ENCODE measurements around the gene CLEC16A.

DNA sequence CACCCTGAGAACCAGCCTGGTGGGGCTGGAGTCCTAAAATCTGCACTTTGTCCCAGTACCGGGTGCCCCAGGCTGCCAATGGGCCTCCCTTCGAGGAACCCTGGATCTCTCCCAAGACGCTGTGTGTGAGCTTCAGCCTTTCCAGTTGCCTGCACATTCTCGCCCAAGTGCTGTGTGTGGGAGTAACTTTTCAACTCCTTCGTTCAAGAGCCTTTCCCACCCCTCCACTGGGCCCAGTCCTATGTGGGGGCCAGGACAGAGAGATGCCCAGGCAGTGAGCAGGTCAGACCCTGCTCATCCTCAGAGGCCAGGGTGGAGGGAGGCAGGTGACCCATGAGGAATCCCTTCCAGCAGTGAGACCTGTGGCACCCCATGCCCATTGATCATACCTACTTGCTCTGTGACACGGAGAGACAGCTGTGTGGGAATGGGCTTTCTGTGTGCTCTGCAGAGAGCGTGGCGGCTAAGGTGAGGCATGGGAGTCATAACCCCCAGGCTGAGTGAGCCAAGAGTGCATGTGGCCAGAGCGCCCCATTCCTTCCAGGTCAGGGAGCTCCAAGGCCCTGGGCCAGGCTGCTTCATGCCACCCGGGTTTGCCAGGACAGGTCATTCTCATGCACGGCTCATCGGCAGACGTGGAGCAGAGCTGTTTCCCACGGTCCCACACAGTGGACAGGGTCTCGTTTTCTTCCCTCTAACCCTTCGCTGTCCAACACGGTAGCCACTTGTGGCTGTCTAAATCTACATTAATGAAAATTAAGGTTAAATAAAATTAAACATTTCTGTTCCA lies 154.4 kb downstream of the CLEC16A start:
- TF ChIP-seq POLR2A (IDR thresholded peaks at IDR 0.05; ENCODE audit: low read length) (no peak), GATA1 (IDR thresholded peaks at IDR 0.05; ENCODE audit: low read depth, low read length) (no peak)
